LNCAP (cell line): ENCODE data around the gene TRIM23.

Source experiments
- CTCF ChIP-seq: fragments of 450-650 bp; IDR thresholded peaks from 2 replicates; pipeline ENCODE4 v1.5.1; 2017; ENCODE audit warnings: mild to moderate bottlenecking

The TRIM23 gene

GRCh38 chr5:65562731-65563701 lies 61.1 kb downstream of the TRIM23 start, which contains the start of the genes CENPK and PPWD1:
Gene CENPK, minus strand, starts transcription at chr5:65563168. Its CDS starts 8,261 bp downstream, at chr5:65554907.
Gene PPWD1, plus strand, starts transcription at chr5:65563296. Its CDS starts 15 bp downstream, at chr5:65563311.
- no peak for TF ChIP-seq CTCF

GRCh38 chr5:65556718-65557117 lies 67.4 kb downstream of the TRIM23 start:
- no peak for TF ChIP-seq CTCF

- TF ChIP-seq CTCF: no peak
Observed at GRCh38 chr5:65556181-65556580, 68.0 kb downstream of the TRIM23 start.

- no peak for TF ChIP-seq CTCF
Observed at GRCh38 chr5:65555287-65555686, 68.8 kb downstream of the TRIM23 start.

- no peak for TF ChIP-seq CTCF
Observed at GRCh38 chr5:65553941-65554340, 70.2 kb downstream of the TRIM23 start.

- TF ChIP-seq CTCF: no peak
Observed at GRCh38 chr5:65548281-65548680, 75.9 kb downstream of the TRIM23 start.

GRCh38 chr5:65546141-65546540 lies 78.0 kb downstream of the TRIM23 start:
- TF ChIP-seq CTCF: no peak
